ENCODE measurements around the gene PRKAG1. TPM values are rescaled to one million over a fixed set of nuclear protein-coding genes. Genes with fewer than 3 reads are reported as not detected.

PRKAG1 gene
- total RNA-seq, 2 experiments from 2014 or later: 69.4 to 70.0 TPM

GRCh38 chr12:49051777-49052438 lies 33.3 kb upstream of the PRKAG1 start:
- ChIA-PET POLR2A (no interaction called here), CTCF (no interaction called here)

- POLR2A ChIA-PET: no interaction called here
- CTCF ChIA-PET: no interaction called here
Measured at GRCh38 chr12:49051373-49051764, 32.8 kb upstream of the PRKAG1 start.

DNA sequence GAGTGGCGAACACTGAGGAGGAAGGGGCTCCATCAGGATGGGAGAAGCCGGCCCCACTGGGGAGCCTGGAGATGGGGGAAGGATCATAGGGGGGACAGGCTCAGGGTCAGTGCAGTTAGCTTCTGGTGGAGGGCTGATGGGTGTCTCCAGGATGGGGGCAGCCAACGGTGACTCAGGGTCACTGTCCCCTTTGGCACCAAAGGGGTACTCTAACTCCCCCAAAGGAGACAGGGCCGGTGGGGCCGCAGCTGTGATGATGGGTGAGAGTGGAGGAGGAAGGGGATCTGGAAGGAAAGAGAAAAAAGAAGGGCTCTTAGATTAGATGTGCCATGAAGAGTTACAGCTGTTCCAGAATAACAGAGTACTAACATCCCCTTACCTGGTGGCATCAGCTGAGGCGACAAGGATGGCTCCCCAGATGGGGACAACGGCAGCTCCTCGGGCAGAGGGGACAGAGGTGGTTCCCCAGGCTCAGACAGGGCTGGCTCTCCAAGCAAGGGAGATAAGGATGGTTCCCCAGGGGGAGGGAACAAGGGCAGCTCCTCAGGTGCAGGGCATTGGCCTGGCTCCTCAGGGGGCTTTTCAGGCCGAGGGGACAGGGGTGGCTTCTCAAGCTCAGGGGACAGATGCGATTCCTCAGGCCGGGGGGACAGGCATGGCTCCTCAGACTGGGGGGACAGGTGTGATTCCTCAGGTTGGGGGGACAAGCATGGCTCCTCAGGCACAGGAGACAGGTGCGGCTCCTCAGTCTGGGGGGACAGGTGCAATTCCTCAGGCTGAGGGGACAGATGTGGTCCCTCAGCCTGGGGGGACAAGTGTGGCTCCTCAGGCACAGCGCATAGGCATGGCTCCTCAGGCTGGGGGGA lies 32.2 kb upstream of the PRKAG1 start:
- POLR2A ChIA-PET: no interaction called here

GRCh38 chr12:49049566-49050224 lies 31.1 kb upstream of the PRKAG1 start:
- ChIA-PET CTCF (interaction anchor here (3.0 kb wide), 1 partner anchor 14 kb away, joined by 8 read pairs; no protein-coding TSS in a partner anchor), POLR2A (no interaction called here)

More for the DNA sequence above, 32.2 kb upstream of the PRKAG1 start:
- CTCF ChIA-PET: interaction anchor here (3.0 kb wide), 1 partner anchor 13 kb away, joined by 8 read pairs; no protein-coding TSS in a partner anchor

GRCh38 chr12:49048953-49049352 lies 30.4 kb upstream of the PRKAG1 start:
- CTCF ChIA-PET: interaction anchor here (0.6 to 3.0 kb wide), 3 partner anchors 10 to 488 kb away, joined by 3 to 8 read pairs (median 3); no protein-coding TSS in a partner anchor
- POLR2A ChIA-PET: no interaction called here

DNA sequence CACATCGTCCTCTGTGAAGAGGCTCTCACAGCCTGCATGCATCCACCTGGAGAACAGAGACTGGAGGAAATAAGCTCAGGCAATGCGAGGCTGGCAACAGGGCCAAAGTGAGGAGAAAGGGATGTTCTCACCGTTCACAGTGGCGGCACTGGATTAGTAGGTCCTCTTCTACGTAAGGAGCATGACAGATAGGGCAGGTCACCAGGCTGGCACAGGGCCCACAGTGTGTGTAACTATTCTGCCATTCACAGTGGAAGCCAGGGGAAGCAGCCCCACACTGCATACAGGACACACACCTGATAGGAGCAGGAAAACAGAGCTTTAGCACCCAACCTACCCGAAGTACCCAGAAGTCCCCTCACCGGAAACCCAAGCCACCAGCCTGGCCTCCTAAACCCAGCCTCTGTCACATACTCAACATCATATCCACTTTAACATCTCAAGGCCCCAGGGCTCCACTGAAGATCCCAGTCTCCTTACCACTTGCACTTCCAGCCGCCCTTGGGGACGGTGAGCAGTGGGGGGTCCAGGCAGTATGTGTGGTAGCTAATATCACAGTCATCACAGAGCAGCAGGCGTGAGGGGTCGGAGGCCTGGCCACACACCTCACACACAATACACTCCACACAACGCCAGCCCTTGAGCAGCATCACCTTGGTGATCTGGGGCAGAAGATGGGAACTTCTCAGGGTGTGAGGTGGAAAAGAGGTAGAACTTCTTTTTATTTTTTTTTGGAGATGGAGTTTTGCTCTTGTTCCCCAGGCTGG lies 27.7 kb upstream of the PRKAG1 start:
- CTCF ChIA-PET: interaction anchor here (0.5 to 0.9 kb wide), 4 partner anchors 9 to 157 kb away, joined by 3 to 4 read pairs (median 4); no protein-coding TSS in a partner anchor
- POLR2A ChIA-PET: interaction anchor here (0.5 kb wide), 1 partner anchor 10 kb away, joined by 4 read pairs; no protein-coding TSS in a partner anchor

DNA sequence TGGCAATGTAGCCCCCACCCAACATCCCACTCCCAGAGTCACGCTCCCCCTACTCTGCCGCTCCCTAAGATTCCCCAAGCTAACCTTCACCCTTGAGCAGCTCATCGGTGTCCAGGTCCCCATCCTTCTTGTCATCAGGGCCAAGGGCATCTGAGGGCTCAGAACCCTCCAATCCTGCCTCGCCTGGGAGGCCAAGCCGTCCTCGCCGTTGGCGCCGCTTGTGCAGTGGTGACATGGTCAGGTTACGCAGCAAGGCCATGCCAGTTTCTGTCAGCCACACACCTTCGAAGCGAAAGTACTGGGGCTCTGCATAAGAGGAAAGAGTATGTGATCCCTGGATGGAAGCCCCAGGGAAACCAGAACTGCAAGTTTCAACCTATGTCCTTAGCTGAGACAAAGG lies 26.1 kb upstream of the PRKAG1 start:
- CTCF ChIA-PET: interaction anchor here (1.1 to 2.5 kb wide), 13 partner anchors 11 to 192 kb away, joined by 3 to 12 read pairs (median 5); partner anchors contain the start of gene DDX23

GRCh38 chr12:49043856-49044258 lies 25.3 kb upstream of the PRKAG1 start:
- POLR2A ChIA-PET: interaction anchor here (1.0 to 1.7 kb wide), 2 partner anchors 12 to 193 kb away, joined by 3 to 6 read pairs; no protein-coding TSS in a partner anchor
- CTCF ChIA-PET: interaction anchor here (0.7 to 2.5 kb wide), 25 partner anchors 9 to 191 kb away, joined by 3 to 12 read pairs (median 4); partner anchors contain the start of genes ARF3, DDX23, PRKAG1 and TUBA1B

More for the DNA sequence above, 26.1 kb upstream of the PRKAG1 start:
- POLR2A ChIA-PET: no interaction called here

- ChIA-PET POLR2A (interaction anchor here (1.0 to 1.7 kb wide), 2 partner anchors 12 to 192 kb away, joined by 3 to 6 read pairs; no protein-coding TSS in a partner anchor), CTCF (interaction anchor here (0.7 to 2.5 kb wide), 24 partner anchors 8 to 191 kb away, joined by 3 to 12 read pairs (median 4); partner anchors contain the start of genes ARF3, DDX23, PRKAG1 and TUBA1B)
Measured at GRCh38 chr12:49043241-49043640, 24.7 kb upstream of the PRKAG1 start.

DNA sequence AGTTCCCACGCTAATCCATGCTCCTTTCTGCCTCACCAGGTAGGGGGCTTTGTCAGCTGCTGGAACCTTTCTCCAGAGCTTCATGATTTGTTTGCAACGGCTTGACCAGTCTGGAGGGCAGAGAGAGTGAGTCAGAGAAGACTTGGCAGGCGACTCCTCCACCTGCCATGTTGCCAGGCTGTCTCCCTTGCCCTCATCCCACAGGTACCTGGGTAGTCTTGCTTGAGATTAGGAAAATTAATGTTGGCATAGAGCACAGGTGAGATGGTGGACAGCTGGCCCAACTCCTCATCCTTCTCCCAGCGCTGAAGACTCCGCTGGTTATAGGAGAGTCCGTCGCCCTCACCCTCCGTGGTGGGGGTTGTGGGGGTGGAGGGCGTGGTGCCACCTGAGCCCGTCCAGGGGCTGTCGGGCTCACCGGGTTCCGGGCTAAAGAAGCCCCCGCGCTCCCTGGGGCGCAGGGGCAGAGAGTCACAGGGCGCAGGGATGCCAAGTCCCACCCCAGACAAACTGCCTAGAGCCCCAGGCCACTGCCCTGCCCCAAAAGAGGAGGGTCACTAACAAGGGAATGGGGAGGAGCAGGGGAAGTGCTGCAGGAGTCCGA lies 23.4 kb upstream of the PRKAG1 start:
- POLR2A ChIA-PET: no interaction called here
- CTCF ChIA-PET: interaction anchor here (1.3 kb wide), 1 partner anchor 21 kb away, joined by 3 read pairs; no protein-coding TSS in a partner anchor

GRCh38 chr12:49041036-49041880 lies 22.7 kb upstream of the PRKAG1 start:
- ChIA-PET POLR2A (no interaction called here), CTCF (interaction anchor here (1.8 kb wide), 1 partner anchor 47 kb away, joined by 7 read pairs; no protein-coding TSS in a partner anchor)

GRCh38 chr12:49040364-49040855 lies 21.8 kb upstream of the PRKAG1 start:
- ChIA-PET CTCF (interaction anchor here (1.6 to 1.8 kb wide), 2 partner anchors 20 to 48 kb away, joined by 7 to 10 read pairs; no protein-coding TSS in a partner anchor), POLR2A (no interaction called here)

DNA sequence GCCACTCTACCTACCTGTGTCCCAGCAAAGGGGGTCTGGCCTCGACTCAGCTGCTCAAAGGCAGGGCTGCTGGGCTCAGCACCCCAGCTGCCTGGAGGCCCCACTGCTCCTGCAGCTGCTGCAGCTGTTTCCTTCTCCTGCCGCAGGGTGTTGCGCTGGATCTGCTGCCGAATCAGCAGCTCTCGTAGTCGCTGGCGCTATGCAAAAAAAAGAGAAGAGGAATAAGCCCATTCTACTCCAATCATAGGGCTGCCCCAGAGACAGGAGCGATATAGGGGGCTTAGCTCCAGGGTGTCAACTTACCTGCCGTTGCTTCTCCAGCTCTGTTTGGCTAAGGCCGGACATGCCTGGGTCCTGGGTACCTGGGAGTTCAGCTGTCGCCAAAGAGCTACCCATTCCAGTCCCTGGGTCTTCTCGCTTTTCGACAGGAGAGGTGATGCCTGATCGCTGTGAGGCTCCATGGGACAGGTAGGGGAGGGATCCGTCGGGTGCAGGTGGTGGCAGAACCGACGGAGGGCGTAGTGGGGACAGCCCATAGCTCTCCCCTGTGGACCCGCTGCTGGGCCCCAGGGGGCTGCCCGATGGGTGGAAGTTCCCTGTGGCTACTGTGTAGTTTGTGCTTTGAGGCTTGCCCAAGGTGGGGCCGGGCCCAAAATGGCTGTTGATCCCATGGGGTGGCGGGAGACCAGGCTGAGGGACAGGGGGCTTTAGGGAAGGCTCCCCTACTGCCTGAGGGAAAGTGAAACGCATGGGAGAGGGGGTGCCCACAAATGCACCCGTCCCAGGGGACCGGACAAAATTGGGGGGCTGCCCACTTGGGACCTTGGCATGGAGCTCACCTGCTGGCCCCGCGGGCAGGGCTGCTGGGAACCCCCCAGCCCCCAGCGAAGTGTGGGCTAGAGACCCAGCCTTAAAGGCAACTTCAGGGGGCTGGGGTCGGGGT lies 21.1 kb upstream of the PRKAG1 start:
- CTCF ChIA-PET: interaction anchor here (1.0 to 1.8 kb wide), 4 partner anchors 8 to 51 kb away, joined by 3 to 10 read pairs (median 5); no protein-coding TSS in a partner anchor
- POLR2A ChIA-PET: interaction anchor here (0.6 kb wide), 2 partner anchors 108 to 212 kb away, joined by 3 to 13 read pairs; no protein-coding TSS in a partner anchor

DNA sequence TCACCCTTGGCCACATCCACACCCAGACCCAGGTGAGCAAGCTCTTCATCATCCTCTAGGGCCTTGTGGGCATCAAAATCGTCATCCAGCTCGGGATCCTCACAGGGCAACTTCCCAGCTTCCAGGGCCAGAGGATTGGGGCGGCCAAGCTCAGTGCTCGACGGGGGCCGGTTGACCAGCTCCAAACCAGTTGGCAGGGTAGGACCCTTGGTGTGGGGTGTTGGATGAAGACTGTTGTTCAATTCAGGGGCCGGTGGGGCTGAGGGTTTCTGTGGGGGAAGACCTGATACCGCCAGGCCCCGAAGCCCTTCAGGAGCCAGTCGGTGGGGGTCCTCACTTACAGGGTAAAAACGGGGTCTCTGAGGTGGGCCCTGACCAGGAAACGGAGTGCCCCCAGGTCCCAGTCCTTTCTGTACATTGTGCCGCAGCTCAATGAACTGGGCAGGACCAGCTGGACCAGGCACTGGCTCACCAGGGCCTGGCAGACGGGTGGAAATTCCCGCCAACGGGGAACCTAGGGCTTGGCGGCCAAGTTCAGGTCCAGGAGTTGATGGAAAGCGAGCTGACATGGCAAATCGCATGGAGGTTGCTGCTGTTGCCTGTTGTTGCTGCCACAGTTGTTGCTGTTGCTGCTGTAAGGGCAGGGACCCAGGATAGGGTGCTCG lies 19.8 kb upstream of the PRKAG1 start:
- CTCF ChIA-PET: interaction anchor here (1.2 kb wide), 1 partner anchor 50 kb away, joined by 3 read pairs; no protein-coding TSS in a partner anchor
- POLR2A ChIA-PET: interaction anchor here (0.7 kb wide), 1 partner anchor 9 kb away, joined by 3 read pairs; no protein-coding TSS in a partner anchor

DNA sequence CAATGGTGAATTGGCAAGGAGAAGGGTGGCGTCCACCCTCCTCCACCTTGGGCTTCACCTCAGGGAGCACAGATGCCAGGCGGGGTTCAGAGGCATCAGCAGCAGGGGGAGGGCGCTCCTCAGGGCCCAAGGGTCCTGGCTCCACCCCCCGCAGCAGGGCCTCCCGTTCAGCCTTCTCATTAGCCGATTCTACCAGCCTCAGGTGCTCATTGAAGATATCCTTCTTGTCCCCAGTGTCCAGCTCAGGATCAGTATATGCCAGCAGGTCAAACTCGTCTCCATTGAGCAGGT lies 19.3 kb upstream of the PRKAG1 start:
- ChIA-PET POLR2A (interaction anchor here (0.5 to 0.7 kb wide), 2 partner anchors 8 to 18 kb away, joined by 3 read pairs; no protein-coding TSS in a partner anchor), CTCF (interaction anchor here (1.4 kb wide), 1 partner anchor 18 kb away, joined by 3 read pairs; no protein-coding TSS in a partner anchor)

Measured in activated CD8-positive, alpha-beta memory T cell treated with anti-CD3 and anti-CD28 coated beads for 36 hours (primary cell).